Occipital lobe (tissue), 2 donors: ENCODE results near the gene PRF1. TPM values are rescaled to one million over a fixed set of nuclear protein-coding genes. Genes with fewer than 3 reads are reported as not detected.

Experiments used
- DNase-seq: peaks from one replicate; lab custom pipeline; 2025; lab: John Stamatoyannopoulos, UW
- total RNA-seq: library from RNA; depleted of rRNA; stranded (reverse); fragments of >200 nt; gene quantifications from one replicate; pipeline ENCODE4 v1.2.3, GENCODE V29; 2014

The PRF1 gene
- total RNA-seq, 1 donor from 2014 or later: not detected

DNA sequence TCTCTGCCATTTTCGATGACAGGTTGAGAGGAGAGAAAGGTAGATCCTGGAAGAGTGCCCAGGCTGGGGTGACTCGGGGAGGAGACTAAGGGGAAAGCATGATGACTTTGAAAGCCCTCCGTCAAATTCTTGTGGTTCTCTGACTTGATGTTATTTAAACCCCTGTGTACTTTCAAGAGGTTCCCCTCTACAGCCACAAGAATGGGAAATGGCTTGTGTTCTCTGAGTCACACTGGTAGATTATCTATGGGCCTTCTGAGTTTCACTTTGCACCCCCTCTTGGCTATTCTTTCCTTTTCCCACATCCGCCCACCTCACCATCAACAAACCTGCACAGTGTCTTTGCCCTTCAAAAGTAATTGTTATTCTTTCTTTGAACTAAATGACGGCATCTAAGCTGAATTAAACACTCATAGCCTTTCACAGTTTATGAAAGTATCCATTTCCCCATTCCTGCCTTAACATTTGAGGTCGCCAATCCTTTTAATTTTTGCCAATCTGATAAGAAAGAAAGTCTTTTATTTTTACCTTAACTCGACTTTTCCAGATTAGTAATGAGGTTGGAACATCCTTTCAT is 24.1 kb downstream of the PRF1 start:
- DNase-seq: no peak

DNA sequence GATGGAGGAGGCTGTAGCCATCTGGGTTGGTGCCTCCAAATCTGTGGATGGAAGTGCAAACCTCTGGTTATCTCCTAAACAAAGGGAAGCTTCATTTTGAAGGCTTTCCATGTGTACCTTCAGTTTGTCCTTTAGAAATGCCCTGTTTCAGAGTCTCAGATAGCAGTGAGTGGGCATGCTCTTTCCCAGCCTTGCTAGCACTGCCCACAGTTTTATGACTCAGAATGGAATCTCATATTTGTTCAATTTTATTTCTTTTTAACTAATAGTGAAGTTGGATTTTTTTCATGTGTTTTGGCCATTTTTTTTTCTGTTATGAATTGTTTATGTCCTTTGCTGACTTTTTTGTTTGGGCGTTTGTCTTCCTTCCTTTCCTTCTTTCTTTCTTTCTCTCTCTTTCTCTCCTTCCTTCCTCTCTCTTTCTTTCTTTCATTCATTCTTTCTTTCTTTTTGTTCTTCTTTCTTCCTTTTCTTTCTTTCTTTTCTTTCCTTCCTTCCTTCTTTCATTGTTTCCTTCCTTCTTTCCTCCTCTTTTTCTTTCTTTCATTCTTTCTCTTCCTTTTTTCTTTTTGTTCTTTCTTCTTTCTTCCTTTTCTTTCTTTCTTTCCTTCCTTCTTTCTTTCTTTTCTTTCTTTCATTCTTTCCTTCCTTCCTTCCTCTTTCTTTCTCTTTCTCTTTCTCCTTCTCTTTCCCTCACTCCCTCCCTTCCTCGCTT is 25.6 kb downstream of the PRF1 start:
- no peak for DNase-seq

DNA sequence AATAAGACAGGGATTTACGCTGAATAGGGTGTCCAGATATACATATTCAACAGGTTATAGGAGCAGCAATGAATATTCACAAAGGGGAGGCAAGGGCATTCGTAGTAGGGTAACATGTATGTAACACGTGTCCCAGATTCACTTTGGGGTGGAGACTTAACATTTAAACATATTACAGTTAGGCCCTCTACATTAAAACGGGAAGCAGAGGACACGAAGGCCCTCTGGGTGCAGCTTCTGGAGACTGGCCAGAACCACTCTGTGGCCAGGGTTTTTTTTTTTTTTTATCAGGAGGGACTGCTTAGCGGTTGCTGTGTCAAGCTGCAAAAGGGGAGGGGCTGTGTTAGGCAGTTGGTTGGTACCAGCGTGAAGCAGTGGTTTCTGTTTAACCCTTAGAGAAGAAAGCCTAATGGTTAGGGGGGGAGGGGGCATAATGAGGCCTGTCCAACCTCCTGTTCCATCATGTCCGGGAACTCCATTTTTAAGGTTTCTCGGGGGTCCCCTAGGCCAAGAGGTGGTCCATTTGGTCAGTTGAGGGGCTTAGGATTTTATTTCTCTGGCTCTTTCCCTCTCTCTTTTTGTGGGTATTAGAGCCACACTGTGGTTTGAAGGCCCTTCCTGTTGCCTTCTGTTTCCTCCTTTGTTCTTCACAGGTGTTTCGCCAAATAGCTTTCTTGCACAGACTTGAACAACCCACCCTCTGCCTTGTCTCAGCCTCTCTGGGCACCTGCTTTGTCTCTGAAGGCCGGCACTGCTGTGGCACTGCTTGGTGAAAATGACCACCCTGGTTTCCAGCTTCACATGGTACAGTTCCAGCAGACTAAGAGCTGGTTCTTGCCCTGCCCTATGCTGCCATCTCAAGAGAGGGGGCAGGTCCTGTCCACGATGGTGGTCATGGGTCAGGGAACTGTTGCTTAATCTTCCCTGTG is 26.4 kb downstream of the PRF1 start:
- DNase-seq: no peak

DNA sequence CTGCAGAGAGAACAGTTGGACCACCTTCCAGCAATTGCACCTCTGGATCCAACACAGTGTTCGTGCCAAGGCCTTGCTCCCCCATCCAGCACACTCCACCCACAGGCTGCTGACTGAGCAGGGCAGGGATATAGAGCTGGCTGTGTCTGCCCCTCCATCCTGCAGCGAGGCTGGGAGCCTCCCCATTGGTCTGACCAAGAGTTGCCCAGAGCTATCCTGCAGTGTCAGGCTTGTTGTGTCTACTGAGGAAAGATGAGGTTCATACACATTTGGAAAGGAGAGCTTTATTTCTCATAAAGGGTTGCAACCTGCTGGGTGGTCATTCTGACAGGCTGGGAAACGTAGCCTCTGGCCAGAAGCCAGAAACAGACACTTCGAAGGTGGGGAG is 27.1 kb downstream of the PRF1 start:
- no peak for DNase-seq

DNA sequence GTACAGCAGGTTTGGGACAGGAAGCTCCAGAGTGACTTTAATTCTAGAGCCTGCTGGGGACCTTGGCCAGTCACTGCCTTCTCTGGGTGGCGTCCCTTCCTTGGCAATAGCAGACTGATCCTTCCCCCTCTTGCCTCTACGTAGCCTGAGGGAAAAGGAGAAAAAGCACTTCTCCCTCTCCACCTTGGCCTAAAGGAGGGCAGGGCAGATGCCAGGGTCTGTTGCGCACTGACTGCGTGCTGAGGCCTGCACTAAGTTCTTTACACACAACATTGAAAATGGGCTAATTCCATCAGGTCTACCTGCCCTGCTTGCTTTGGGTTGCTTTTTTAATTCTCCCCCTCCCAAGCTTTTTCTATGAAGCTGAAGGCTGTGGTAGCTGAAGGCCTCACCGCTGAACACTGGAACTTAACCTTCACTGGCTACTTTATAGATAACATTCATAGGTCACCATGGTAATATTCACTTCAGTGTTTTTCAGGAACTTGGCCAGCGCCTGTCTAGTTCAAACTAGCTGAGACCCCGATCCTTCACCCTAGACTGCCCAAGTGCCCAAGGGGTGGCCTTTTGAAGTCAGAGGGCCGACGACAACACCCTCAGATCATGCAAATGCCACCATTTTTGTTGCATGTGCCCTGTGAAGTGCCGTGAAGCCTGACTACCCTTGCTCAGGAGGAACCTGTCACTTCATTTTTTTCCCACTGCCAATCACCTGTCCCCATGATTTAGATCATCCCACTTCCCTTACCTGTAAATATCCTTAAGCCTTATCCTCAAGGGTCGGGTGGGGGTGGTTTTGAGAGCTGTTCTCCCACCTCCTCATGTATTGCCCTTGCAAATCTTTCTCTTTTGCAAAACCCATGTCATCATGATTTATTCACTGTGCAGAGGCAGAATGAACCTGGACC is 28.7 kb downstream of the PRF1 start:
- no peak for DNase-seq

DNA sequence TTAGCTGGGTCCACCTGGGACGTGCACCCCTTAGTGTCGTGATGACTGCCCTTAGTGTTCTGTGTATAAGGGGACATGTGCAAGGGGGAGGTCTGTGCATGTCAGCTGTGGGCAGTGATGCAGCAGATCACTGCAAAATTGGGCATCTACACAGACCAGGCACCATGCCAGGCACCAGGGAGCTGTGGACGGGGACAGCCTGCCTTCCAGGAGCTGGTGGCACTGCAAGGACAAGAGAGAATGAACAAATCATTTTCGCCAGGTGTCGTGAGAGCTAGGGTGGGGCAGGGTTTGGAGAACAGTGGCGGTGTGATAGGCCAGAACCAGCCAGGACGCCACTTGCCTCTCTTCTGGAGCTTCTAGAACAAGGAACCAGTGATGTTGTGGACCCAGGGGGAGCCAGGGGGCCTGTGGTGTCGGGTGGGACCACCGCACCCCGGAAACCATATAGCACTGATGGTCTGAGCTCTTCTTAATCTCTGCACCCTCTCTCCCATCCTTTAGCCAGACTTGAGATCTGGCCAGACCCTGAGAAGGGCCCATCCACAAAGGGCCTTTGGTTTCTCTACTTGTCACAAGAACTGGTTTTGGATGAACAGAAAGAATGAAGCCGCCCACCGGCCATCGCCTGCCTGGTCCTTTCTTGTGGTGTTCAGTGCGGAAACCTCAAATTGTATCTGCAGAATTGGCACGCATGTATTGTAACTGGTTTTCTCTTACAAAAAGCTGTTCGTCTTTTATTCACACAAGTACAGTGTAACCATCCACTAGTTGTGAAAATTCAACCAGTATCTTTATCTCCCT is 30.7 kb downstream of the PRF1 start:
- no peak for DNase-seq

DNA sequence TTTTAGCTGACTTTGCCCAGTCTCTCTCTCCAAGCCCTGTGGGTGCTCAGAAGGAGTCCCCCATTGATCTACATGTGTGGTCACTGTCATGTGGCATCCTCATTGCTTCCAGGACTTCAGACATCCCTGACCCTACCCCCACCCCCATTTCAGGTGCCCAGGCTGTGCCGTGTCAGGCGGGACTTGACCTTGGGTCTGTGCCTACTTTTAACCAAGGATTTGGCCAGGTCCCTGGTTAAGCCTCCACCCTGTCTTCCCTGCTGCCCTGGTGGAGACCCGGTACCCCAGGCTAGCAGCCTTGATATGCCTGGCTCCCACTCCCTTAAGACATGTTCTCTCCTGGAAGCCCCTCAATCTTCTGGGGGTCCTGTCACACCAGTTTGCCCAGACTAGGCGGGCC is 31.3 kb downstream of the PRF1 start:
- DNase-seq: no peak

DNA sequence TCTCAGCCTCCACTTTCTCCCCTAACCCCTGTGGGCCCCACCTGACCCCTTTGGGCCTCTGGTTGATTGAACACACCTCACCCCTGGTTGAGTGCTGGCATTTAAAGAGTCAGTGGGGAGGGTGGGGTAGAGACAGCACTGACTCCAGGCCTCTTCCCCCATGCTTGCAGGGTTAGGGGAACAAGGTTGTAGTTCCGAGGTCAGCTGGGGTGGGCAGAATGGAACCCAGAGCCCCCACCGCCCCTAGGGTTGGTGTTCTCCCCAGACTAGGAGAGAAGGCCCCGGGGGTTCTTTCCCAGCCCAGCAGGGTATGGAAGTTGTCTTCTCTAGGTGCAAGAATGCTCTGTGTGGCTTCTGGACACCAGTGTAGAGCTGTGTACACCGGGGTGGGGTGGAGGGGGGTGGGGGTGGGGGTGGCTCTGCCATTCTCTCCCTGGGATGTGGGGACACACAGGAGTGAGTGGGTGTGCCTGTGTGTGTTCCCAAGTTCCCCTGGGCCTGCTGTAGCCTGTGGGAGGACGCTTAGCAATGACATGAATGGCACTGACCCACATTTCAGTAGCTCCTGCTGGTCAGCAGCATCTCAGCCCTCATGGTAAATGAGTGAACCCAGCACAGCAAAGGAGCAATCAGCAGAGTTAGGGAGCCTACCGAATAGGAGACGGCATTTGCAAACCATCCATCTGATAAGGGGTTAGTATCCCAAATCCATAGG is 33.6 kb downstream of the PRF1 start:
- no peak for DNase-seq

DNA sequence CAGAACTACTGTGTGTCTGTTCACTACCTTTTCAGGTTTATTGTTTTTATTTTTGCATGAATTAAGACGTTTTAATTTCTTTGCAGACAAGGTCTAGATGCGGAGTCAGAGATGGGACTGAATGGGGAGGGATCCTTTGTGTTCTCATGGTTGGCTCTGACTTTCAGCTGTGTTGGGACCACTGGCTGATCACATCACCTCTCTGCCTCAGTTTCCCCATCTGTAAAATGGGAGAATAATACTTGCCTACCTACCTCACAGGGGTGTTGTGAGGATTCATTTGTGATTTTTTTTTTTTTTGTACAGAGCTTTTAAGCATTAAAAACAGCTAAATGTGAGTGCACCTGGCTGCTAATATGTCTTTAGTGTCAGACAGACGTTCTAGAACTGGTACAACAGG is 34.4 kb downstream of the PRF1 start:
- DNase-seq: no peak

DNA sequence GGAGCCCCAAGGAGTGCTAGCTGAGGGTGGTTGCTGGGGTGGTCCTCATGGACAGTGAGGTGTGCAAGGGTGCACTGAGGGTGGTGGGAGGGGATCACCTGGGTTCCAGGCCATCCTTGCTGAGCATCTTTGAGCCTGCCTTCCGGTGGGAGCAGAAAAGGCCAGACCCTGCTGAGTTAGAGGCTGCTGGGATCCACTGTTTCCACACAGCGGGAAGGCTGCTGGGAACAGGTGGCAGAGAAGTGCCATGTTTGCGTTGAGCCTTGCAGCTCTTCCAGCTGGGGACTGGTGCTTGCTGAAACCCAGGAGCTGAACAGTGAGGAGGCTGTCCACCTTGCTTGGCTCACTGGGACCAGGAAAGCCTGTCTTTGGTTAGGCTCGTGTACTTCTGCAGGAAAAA is 34.9 kb downstream of the PRF1 start:
- no peak for DNase-seq

DNA sequence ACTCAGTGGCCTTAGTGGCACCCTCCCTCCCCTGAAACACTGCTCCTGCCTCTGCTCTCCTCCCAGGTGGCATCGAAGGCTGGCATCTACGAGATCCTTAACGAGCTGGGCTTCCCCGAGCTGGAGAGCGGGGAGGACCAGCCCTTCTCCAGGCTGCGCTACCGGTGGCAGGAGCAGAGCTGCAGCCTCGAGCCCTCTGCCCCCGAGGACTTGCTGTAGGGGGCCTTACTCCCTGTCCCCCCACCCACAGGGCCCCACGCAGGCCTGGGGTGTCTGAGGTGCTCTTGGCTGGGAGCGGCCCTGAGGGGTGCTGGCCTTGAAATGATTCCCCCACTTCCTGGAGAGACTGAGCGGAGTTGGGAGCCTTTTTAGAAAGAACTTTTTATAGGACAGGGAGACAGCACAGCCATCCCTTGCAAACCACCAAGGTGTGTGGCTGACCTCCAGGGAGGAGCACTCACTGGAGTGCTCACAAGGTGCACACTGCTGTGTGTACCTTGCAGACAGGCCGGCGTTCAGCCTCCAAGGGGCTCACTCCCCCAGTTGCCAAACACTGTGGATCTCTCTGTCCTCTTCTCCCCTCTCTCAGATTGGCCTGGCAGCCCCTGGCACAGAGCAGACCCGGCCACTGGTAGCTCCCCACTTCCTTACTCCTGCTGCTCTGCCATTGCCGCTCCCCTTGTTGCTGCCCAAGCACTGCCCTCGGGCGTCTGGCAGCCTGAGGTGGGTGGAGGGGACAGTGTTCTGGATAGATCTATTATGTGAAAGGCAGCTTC is 35.8 kb downstream of the PRF1 start:
- no peak for DNase-seq

DNA sequence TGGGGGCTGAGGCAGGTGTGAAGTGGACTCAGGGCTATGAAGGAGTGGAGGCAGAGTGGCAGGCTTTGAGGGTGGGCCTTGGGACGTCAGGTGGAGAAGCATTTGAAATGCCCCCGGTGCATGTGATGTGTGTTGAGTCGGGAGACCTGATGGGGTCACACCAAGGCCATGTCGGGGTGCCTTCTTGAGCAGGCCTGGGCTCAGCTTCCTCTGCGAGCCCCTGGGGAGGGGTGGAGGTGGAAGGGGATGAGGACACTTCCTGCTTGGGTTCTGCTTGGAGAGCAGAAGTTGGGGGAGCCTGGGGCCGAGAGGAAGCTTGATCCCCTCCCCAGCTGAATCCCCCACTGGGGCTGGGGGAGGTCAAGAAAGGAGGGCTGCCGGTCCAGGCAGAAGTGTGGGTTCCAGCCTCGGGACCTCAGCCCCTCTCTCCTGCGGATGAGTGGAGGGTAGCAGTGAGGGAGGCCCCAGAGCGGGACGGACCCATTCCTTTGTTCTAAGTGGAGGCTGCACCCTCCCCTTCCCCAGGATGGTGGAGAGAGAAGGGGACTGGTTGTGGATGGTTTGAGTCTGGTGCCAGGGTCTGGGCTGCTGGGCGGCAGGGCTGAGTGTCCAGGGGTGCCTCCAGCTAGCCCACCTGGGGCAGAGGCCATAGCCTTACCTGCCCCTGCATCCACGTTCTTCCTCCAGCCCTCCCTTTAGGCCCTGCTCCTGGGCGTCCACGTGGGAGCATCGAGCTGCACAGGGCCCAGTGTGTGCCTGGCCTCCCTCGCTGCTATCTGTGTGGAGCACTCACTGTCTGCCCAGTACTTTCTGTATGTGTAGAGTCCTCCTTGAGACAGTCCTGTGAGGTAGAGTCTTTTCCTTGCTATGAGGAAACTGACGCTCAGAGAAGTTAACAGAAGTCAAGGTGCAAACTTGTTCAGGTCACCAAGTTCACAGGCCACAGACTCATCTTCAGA is 36.7 kb downstream of the PRF1 start:
- no peak for DNase-seq

DNA sequence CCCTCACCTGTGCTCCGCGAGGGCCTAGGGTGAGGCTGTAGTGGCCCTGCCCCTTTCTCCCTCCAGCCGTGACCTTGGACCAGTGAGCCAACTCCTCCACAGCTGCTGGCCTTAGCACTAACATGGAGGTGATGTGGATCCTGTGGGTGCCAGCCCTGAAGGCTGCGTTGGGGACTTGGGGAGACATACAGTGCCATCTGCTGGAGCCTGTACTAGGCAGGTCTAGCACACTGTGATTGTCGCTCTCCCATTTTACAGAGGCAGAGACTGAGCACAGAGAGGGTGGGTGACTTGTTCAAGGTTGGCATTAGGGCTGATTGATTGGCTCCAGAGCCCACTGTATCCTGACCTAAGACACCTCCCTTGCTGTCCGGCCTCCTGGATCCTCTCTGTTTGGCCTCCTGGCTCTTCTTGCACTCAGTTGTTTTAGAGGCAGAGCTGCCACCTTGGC is 37.6 kb downstream of the PRF1 start:
- no peak for DNase-seq

DNA sequence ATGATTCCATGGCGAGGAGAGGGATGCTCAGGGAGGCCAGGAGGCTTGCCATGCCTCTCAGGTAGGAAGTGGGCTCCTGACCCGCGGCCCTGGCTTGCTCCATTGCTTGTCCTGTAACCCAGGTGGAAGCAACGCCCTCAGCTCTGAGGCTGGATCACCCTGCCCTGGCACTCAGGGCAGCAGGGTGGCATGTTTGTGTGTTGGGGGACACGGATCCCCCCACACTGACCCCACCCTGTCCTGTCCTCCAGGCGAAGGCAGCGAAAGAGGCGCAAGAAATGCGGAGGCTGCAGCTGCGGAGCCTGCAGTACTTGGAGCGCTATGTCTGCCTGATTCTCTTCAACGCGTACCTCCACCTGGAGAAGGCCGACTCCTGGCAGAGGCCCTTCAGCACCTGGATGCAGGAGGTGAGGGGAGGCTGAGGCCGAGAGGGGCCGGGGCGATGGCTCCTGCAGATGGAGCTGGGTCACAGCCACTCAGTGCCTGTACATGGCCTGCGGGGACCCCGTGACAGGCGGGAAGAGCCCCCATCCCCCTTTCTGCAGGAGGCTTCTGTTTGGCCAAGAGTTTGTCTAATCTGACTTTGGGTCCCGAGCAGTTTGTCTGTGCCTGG is 38.3 kb downstream of the PRF1 start:
- no peak for DNase-seq

DNA sequence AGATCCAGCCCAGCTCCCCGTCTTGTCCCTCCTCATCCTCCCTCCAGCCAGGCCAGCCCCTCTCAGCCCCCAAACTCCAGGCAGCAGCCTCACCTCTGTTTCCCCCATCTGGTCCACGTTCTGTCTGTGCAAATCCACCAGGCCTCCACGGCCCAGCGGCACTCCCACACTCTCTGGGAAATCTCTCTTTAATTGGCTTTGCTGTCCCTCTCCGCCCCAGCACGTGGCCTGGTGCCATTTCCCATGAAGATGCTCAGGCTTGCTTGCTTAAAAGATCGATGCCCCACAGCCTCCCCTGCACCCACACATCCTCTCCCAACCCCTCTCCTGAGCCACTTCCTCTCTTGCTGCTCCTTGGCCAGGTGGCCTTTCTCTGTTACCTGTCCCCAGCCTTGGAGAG is 39.3 kb downstream of the PRF1 start:
- no peak for DNase-seq

DNA sequence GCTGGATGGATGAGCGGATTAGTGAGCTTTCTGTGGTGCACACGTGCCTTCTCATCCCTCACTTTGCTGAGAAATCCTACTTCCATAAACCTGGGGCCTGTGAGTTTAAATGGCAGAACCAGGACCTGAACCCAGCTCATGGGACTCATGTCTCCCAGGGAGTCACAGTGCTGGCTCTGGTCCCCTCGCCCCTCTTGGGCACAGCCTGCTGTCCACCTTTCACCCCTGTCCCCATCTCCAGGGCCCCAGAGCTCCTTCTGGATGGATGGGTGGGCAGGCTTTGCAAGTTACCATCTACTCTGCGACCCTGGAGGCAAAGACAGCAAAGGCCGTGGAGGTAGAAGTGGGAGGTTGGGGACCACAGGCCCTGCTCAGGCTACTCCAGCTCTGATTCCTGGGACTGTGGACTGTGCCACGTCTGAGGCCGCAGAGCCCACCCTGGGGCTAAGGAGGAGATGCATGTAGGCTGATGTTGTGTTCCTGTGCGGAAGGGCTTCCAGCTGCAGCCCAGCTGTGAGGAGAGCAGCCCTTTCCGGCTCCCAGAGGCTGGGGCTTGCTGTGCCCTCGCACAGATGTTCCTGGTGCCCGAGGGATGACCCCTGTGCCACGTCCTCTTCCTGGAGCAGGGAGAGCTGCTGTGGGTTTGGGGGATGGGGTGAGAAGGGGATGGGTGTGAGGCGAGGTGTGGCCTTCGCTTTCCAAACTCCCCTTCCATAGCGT is 40.3 kb downstream of the PRF1 start:
- DNase-seq: no peak

DNA sequence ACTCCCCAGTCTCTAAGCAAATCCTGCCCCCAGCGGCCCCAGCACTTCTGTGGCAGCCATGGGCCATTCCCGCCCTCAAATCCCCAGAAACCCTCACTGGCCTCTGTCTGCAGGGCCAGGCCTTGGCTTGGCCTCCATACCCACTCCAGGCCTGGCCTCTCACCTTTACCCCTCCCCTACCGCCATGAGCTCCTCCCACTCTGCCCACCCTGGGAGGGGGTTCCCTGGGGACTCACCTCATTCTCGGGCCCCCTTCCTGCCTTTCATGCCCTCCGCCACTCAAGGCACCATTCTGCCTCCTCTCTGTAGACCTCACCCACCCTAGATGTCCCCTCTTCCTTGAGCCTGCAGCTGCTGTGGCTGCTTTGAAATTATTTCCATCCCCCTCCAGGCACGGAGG is 41.0 kb downstream of the PRF1 start:
- DNase-seq: no peak
